Measurements from ENCODE around the gene MARCKSL1.

Gene MARCKSL1

GRCh38 chr1:32338637-32339145, 2.7 kb upstream of the MARCKSL1 start:
- Histone ChIP-seq H3K79me2 (ENCODE audit: control insufficient read depth, insufficient read depth, low read length, unreplicated experiment) (peaks cover 2% of the 10 kb centered on the region), H3K27ac (ENCODE audit: low read depth, low read length) (no peak overlapping the region), H2AFZ (ENCODE audit: low read length, unreplicated experiment) (no peak overlapping the region), H3K4me3 (ENCODE audit: low read depth, low read length) (no peak overlapping the region), H3K36me3 (ENCODE audit: insufficient read depth, low read length) (no peaks in the 10 kb centered on the region), H3K27me3 (ENCODE audit: insufficient read depth, low read length) (no peaks in the 10 kb centered on the region), H3K4me1 (ENCODE audit: control insufficient read depth, insufficient read depth, low read length, unreplicated experiment) (peaks cover 25% of the 10 kb centered on the region)

- Histone ChIP-seq H3K27ac (ENCODE audit: low read depth, low read length) (no peak overlapping the region), H3K27me3 (ENCODE audit: insufficient read depth, low read length) (no peaks in the 10 kb centered on the region), H3K79me2 (ENCODE audit: control insufficient read depth, insufficient read depth, low read length, unreplicated experiment) (peaks cover 2% of the 10 kb centered on the region), H3K4me1 (ENCODE audit: control insufficient read depth, insufficient read depth, low read length, unreplicated experiment) (peaks cover 25% of the 10 kb centered on the region), H3K36me3 (ENCODE audit: insufficient read depth, low read length) (peaks cover 6% of the 10 kb centered on the region; the same call in 1 of the 2 replicates), H2AFZ (ENCODE audit: low read length, unreplicated experiment) (no peak overlapping the region), H3K4me3 (ENCODE audit: low read depth, low read length) (no peak overlapping the region)
These were observed 2.0 kb upstream of the MARCKSL1 start for GRCh38 chr1:32337855-32338636.

- Histone ChIP-seq H3K79me2 (ENCODE audit: control insufficient read depth, insufficient read depth, low read length, unreplicated experiment) (peaks cover 2% of the 10 kb centered on the region), H3K27ac (ENCODE audit: low read depth, low read length) (no peak overlapping the region), H3K27me3 (ENCODE audit: insufficient read depth, low read length) (no peaks in the 10 kb centered on the region), H2AFZ (ENCODE audit: low read length, unreplicated experiment) (no peak overlapping the region), H3K36me3 (ENCODE audit: insufficient read depth, low read length) (peaks cover 10% of the 10 kb centered on the region; the same call in 1 of the 2 replicates), H3K4me1 (ENCODE audit: control insufficient read depth, insufficient read depth, low read length, unreplicated experiment) (peaks cover 25% of the 10 kb centered on the region), H3K4me3 (ENCODE audit: low read depth, low read length) (no peak overlapping the region)
These were observed 1.1 kb upstream of the MARCKSL1 start for GRCh38 chr1:32336963-32337675.

GRCh38 chr1:32336591-32336932, 529 bp upstream of the MARCKSL1 start:
- Histone ChIP-seq H3K27me3 (ENCODE audit: insufficient read depth, low read length) (no peaks in the 10 kb centered on the region), H3K4me3 (ENCODE audit: low read depth, low read length) (peak overlapping the region; percentile 89), H3K4me1 (ENCODE audit: control insufficient read depth, insufficient read depth, low read length, unreplicated experiment) (peaks cover 25% of the 10 kb centered on the region), H3K79me2 (ENCODE audit: control insufficient read depth, insufficient read depth, low read length, unreplicated experiment) (peaks cover 2% of the 10 kb centered on the region), H3K36me3 (ENCODE audit: insufficient read depth, low read length) (peaks cover 10% of the 10 kb centered on the region; the same call in 1 of the 2 replicates), H2AFZ (ENCODE audit: low read length, unreplicated experiment) (no peak overlapping the region), H3K27ac (ENCODE audit: low read depth, low read length) (no peak overlapping the region)

- Histone ChIP-seq H3K36me3 (ENCODE audit: insufficient read depth, low read length) (peaks cover 10% of the 10 kb centered on the region; the same call in 1 of the 2 replicates), H2AFZ (ENCODE audit: low read length, unreplicated experiment) (no peak overlapping the region), H3K4me1 (ENCODE audit: control insufficient read depth, insufficient read depth, low read length, unreplicated experiment) (peaks cover 25% of the 10 kb centered on the region), H3K27ac (ENCODE audit: low read depth, low read length) (no peak overlapping the region), H3K4me3 (ENCODE audit: low read depth, low read length) (peak overlapping the region; percentile 89), H3K27me3 (ENCODE audit: insufficient read depth, low read length) (no peaks in the 10 kb centered on the region), H3K79me2 (ENCODE audit: control insufficient read depth, insufficient read depth, low read length, unreplicated experiment) (peaks cover 2% of the 10 kb centered on the region)
These were observed 571 bp downstream of the MARCKSL1 start for GRCh38 chr1:32335535-32335789.

DNA sequence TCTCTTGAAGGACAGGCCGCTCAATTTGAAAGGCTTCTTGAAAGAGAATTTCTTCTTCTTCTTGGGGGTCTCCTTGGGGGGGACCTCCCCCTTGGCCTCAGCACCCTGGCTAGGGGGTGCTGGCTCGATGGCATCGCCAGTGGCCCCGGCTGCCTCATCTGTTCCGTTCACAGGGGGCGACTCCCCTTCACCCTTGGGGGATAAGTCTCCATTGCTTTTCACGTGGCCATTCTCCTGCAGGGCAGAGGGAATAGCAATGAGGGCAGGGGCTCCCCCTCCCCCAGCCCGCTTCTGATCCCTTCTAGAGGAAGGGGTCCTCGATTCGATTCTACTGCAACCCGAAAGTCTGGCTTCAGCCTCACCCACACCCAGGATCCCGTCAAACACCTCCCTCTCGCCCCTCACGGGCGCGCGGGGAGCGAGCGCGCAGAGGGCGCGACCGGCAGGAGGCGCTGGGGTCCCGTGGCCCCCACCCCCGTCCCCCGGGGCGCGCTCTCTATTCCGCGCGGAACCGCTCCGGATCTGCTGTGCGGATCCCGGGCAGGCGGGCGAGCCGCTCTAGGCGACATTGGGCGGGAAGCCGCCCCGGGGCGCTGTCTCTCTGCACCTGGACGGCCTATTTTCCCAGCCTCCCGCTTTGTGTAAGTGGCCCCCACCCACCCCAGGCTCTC, 1.0 kb downstream of the MARCKSL1 start:
- Histone ChIP-seq H3K4me1 (ENCODE audit: control insufficient read depth, insufficient read depth, low read length, unreplicated experiment) (peaks cover 24% of the 10 kb centered on the region), H3K79me2 (ENCODE audit: control insufficient read depth, insufficient read depth, low read length, unreplicated experiment) (peaks cover 2% of the 10 kb centered on the region), H3K36me3 (ENCODE audit: insufficient read depth, low read length) (peaks cover 10% of the 10 kb centered on the region; the same call in 1 of the 2 replicates), H3K27me3 (ENCODE audit: insufficient read depth, low read length) (no peaks in the 10 kb centered on the region), H3K27ac (ENCODE audit: low read depth, low read length) (no peak overlapping the region), H3K4me3 (ENCODE audit: low read depth, low read length) (peak overlapping the region; percentile 89), H2AFZ (ENCODE audit: low read length, unreplicated experiment) (no peak overlapping the region)

- Histone ChIP-seq H3K4me3 (ENCODE audit: low read depth, low read length) (peak overlapping the region; percentile 89), H2AFZ (ENCODE audit: low read length, unreplicated experiment) (no peak overlapping the region), H3K79me2 (ENCODE audit: control insufficient read depth, insufficient read depth, low read length, unreplicated experiment) (peaks cover 2% of the 10 kb centered on the region), H3K4me1 (ENCODE audit: control insufficient read depth, insufficient read depth, low read length, unreplicated experiment) (peaks cover 20% of the 10 kb centered on the region), H3K27me3 (ENCODE audit: insufficient read depth, low read length) (no peaks in the 10 kb centered on the region), H3K27ac (ENCODE audit: low read depth, low read length) (no peak overlapping the region), H3K36me3 (ENCODE audit: insufficient read depth, low read length) (peaks cover 16% of the 10 kb centered on the region; the same call in 1 of the 2 replicates)
These were observed 1.7 kb downstream of the MARCKSL1 start for GRCh38 chr1:32334274-32334861.

DNA sequence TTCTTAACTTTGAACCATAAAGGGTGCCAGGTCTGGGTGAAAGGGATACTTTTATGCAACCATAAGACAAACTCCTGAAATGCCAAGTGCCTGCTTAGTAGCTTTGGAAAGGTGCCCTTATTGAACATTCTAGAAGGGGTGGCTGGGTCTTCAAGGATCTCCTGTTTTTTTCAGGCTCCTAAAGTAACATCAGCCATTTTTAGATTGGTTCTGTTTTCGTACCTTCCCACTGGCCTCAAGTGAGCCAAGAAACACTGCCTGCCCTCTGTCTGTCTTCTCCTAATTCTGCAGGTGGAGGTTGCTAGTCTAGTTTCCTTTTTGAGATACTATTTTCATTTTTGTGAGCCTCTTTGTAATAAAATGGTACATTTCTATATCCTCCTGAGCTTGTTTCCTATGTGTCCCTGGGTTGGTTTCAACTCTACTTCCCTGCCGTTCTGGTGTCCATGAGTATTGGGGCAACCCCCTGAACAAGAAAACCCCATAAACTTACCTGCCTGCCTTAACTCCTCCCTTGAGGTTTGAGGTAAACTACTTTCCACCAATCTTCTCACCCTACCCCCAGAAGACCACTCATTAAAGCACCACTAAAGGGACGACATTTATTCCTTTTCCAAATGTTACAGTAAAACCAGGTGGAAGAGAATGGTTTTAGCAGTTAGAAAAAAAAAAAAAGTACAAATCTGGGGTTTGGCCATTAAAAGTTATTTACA, 2.6 kb downstream of the MARCKSL1 start:
- no peak overlapping the region for H2AFZ ChIP-seq (ENCODE audit: low read length, unreplicated experiment)
- peaks cover 2% of the 10 kb centered on the region for H3K79me2 ChIP-seq (ENCODE audit: control insufficient read depth, insufficient read depth, low read length, unreplicated experiment)
- no peak overlapping the region for H3K27ac ChIP-seq (ENCODE audit: low read depth, low read length)
- H3K4me1 ChIP-seq (ENCODE audit: control insufficient read depth, insufficient read depth, low read length, unreplicated experiment) = peaks cover 20% of the 10 kb centered on the region
- H3K36me3 ChIP-seq (ENCODE audit: insufficient read depth, low read length) = peaks cover 17% of the 10 kb centered on the region; the same call in 1 of the 2 replicates
- no peaks in the 10 kb centered on the region for H3K27me3 ChIP-seq (ENCODE audit: insufficient read depth, low read length)
- H3K4me3 ChIP-seq (ENCODE audit: low read depth, low read length) = no peak overlapping the region

DNA sequence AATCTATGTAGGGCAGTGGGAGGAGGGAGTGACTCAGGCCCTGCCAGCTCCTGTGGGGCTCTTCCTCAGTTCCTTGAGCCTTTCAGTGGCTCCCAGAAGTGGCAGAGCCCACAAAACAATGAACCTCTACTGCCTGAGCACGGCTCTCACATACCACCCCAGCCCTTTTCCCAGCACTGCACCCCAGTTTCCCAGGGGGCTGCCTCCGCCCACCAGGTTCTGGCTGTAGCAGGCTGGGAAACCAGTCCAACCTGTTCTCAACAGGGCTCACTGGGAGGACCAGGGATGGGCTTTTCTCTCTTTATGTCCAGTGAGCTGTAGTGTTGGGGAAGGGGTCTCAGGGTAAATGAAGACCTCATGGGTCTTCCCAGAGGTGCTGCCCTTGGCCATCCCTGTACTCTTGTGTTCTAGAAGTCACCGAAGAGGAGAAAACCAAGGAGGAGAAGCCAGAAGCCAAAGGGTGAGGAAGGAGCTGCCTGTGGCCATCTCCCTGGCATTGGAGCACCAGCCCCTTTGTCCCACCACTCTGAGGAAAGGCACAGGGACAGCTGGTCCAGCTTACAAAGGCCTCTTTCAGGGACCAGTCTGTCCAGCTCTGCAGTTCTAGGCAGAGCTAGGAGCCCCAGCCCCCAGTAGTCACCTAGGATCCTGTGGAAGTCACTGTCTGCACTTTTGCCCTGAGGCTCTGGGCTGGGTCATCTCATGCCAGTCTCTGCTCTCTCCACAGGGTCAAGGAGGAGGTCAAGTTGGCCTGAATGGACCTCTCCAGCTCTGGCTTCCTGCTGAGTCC, 3.5 kb downstream of the MARCKSL1 start:
- Histone ChIP-seq H3K4me3 (ENCODE audit: low read depth, low read length) (no peak overlapping the region), H3K27ac (ENCODE audit: low read depth, low read length) (no peak overlapping the region), H3K27me3 (ENCODE audit: insufficient read depth, low read length) (no peaks in the 10 kb centered on the region), H3K4me1 (ENCODE audit: control insufficient read depth, insufficient read depth, low read length, unreplicated experiment) (peaks cover 16% of the 10 kb centered on the region), H3K36me3 (ENCODE audit: insufficient read depth, low read length) (peaks cover 17% of the 10 kb centered on the region; the same call in 1 of the 2 replicates), H3K79me2 (ENCODE audit: control insufficient read depth, insufficient read depth, low read length, unreplicated experiment) (peaks cover 2% of the 10 kb centered on the region), H2AFZ (ENCODE audit: low read length, unreplicated experiment) (no peak overlapping the region)

Data from ACC112 (cell line).